Endothelial cell of umbilical vein (primary cell): ENCODE data around the gene SYT7. TPM values are rescaled to one million over a fixed set of nuclear protein-coding genes. Genes with fewer than 3 reads are reported as not detected.

Experiments used
- BruUV-seq: library from RNA; stranded (reverse); fragments of 400-500 nt; replicated peaks from 2 replicates; lab custom pipeline; 2021; lab: Mats Ljungman, UMichigan
- CTCF ChIA-PET: fragments of 300-600, 350-600 bp; sonication (Branson Sonifier 250); formaldehyde crosslinking; loops from one replicate; lab custom pipeline; 2021; ENCODE audit warnings: antibody characterized with exemption, inconsistent platforms; lab: Charles Lee
- POLR2A ChIA-PET: fragments of 300-600, 350-600 bp; sonication (Branson Sonifier 250); formaldehyde crosslinking; loops from one replicate; lab custom pipeline; 2021; ENCODE audit warnings: antibody characterized with exemption, inconsistent platforms; lab: Charles Lee
- DNase-seq: peaks from one replicate; pipeline ENCODE4 v3.0.0-alpha.2; 2011; ENCODE audit warnings: low read depth, low spot score
- FAIRE-seq: peaks from 2 replicates; lab custom pipeline; 2011; peaks lifted over from hg19 to GRCh38; lab: Jason Lieb, UNC
- H2AFZ ChIP-seq: 2 replicates; pipeline ENCODE4 v1.6.0; 2012; ENCODE audit warnings: low read depth, low read length, control low read depth, inconsistent platforms
- H3K27ac ChIP-seq: 2 replicates; pipeline ENCODE4 v1.5.1; 2011; ENCODE audit warnings: low read depth, mild to moderate bottlenecking, control low read depth, low read length, moderate library complexity; ENCODE audit not compliant: insufficient read depth
- H3K27me3 ChIP-seq, 2 experiments: 2 replicates each; pipeline versions ENCODE4 v1.6.0 to v1.6.1; 2011; ENCODE audit warnings: low read length in 2 of 2, mixed read lengths in 1 of 2; ENCODE audit not compliant: control insufficient read depth in 2 of 2, insufficient read depth in 2 of 2
- H3K36me3 ChIP-seq, 2 experiments: 2 replicates in 1 of 2; 3 replicates in 1 of 2; pipeline ENCODE4 v1.5.1; 2011; ENCODE audit warnings: low read length in 2 of 2, mild to moderate bottlenecking in 1 of 2, moderate library complexity in 1 of 2; ENCODE audit not compliant: control insufficient read depth in 2 of 2, insufficient read depth in 2 of 2; ENCODE audit errors: extremely low read depth in 1 of 2
- H3K4me1 ChIP-seq: 3 replicates; pipeline ENCODE4 v1.5.1; 2011; ENCODE audit warnings: mild to moderate bottlenecking, low read length; ENCODE audit not compliant: control insufficient read depth, insufficient read depth; ENCODE audit errors: extremely low read depth
- H3K4me2 ChIP-seq: 2 replicates; pipeline ENCODE4 v1.6.1; 2011; ENCODE audit warnings: low read length, control low read depth, mixed read lengths; ENCODE audit not compliant: insufficient read depth
- H3K4me3 ChIP-seq, 3 experiments: fragments of 200-600 bp in 1 of 3; sonication (generic), shearing (Covaris generic) in 1 of 3; replicated peaks in 1 of 3; 2 replicates each; pipeline ENCODE4 v1.5.1; 2011 to 2016; ENCODE audit warnings: control low read depth in 3 of 3, low read length in 3 of 3, mild to moderate bottlenecking in 2 of 3, inconsistent platforms in 1 of 3, low read depth in 1 of 3, moderate library complexity in 1 of 3; ENCODE audit not compliant: insufficient read depth in 1 of 3
- H3K79me2 ChIP-seq: 2 replicates; pipeline ENCODE4 v1.6.0; 2012; ENCODE audit warnings: low read length, inconsistent platforms; ENCODE audit not compliant: control insufficient read depth, insufficient read depth
- H3K9ac ChIP-seq: replicated peaks from 2 replicates; pipeline ENCODE3; 2011; ENCODE audit warnings: low read length, control low read depth; ENCODE audit not compliant: insufficient read depth; ENCODE audit errors: extremely low read depth
- H3K9me1 ChIP-seq: replicated peaks from 3 replicates; pipeline ENCODE4 v1.6.0; 2011; ENCODE audit warnings: mild to moderate bottlenecking, low read length; ENCODE audit not compliant: control insufficient read depth, insufficient read depth; ENCODE audit errors: extremely low read depth
- H3K9me3 ChIP-seq: replicated peaks from 2 replicates; pipeline ENCODE4 v1.5.1; 2012; ENCODE audit warnings: low read length, inconsistent platforms; ENCODE audit not compliant: control insufficient read depth, insufficient read depth
- H4K20me1 ChIP-seq: replicated peaks from 2 replicates; pipeline ENCODE3; 2011; ENCODE audit warnings: mild to moderate bottlenecking, low read length; ENCODE audit not compliant: control insufficient read depth, insufficient read depth; ENCODE audit errors: extremely low read depth
- CTCF ChIP-seq, 2 donors: IDR thresholded peaks; 1 replicate in 1 of 2; 2 replicates in 1 of 2; pipeline ENCODE4 v1.5.1; 2011; ENCODE audit warnings: low read length in 2 of 2, mild to moderate bottlenecking in 2 of 2, moderate library complexity in 2 of 2, control low read depth in 1 of 2, inconsistent platforms in 1 of 2, low read depth in 1 of 2; ENCODE audit not compliant: insufficient read depth in 1 of 2; ENCODE audit errors: extremely low read depth in 1 of 2
- EZH2 ChIP-seq: IDR thresholded peaks from 2 replicates; pipeline ENCODE4 v1.6.1; 2012; ENCODE audit warnings: borderline replicate concordance, low read depth, mild to moderate bottlenecking, moderate library complexity, low read length, inconsistent platforms; ENCODE audit not compliant: severe bottlenecking
- FOS ChIP-seq: IDR thresholded peaks from 2 replicates; pipeline ENCODE4 v1.6.1; 2011; ENCODE audit warnings: mild to moderate bottlenecking, low read length, moderate library complexity, borderline replicate concordance; ENCODE audit not compliant: insufficient read depth
- GATA2 ChIP-seq: IDR thresholded peaks from 2 replicates; pipeline ENCODE4 v1.7.0; 2011; ENCODE audit warnings: low read depth, mild to moderate bottlenecking, moderate library complexity, mixed read lengths, low read length; ENCODE audit not compliant: insufficient read length, insufficient read depth
- JUN ChIP-seq: IDR thresholded peaks from 2 replicates; pipeline ENCODE4 v1.6.1; 2011; ENCODE audit warnings: borderline replicate concordance, low read depth; ENCODE audit not compliant: insufficient read length, insufficient read depth
- MAX ChIP-seq: IDR thresholded peaks from 2 replicates; pipeline ENCODE4 v1.6.1; 2011; ENCODE audit not compliant: insufficient read depth, insufficient read length
- MYC ChIP-seq: IDR thresholded peaks from one replicate; pipeline ENCODE4 v1.6.1; 2011; ENCODE audit warnings: mild to moderate bottlenecking, low read depth, low read length
- POLR2A ChIP-seq: IDR thresholded peaks from 2 replicates; pipeline ENCODE4 v1.6.1; 2012; ENCODE audit warnings: low read depth, mild to moderate bottlenecking, control low read depth, low read length
- POLR2AphosphoS5 ChIP-seq: IDR thresholded peaks from 2 replicates; pipeline ENCODE4 v1.6.1; 2012; ENCODE audit warnings: low read depth, mild to moderate bottlenecking, control low read depth, low read length, moderate library complexity; ENCODE audit not compliant: insufficient read depth
- dilution Hi-C: fragments of 300-500 bp; cut with MboI; formaldehyde crosslinking; loops from one replicate; pipeline ENCODE4 v1.15.0; 2019; ENCODE audit warnings: low sequenced_read_pairs; ENCODE audit not compliant: extremely low pct_ligation_motif_present
- intact Hi-C: fragments of 100-400 bp; cut with micrococcal nuclease; formaldehyde crosslinking; loops from one replicate; pipeline ENCODE4 v1.10.0; 2022
- polyA plus RNA-seq, 4 experiments: library from polyadenylated mRNA; depleted of rRNA in 3 of 4; stranded (reverse) in 3 of 4; unstranded in 1 of 4; fragments of >200 nt; gene quantifications; 2 replicates each; pipeline versions ENCODE4 v1.2.1 to v1.2.3, GENCODE V29; 2011 to 2012; ENCODE audit warnings: missing spikeins in 1 of 4
- total RNA-seq: library from RNA; stranded (reverse); gene quantifications from 2 replicates; pipeline ENCODE4 v1.2.3, GENCODE V29; 2021

The SYT7 gene
- total and polyA plus RNA-seq, 2 donors (not counting 3 experiments of a cell fraction or from before 2014, with no cell fraction given): 0.08 to 0.55 TPM

- CTCF ChIA-PET: interaction anchor here (1.3 kb wide), 1 partner anchor 140 kb away, joined by 4 read pairs; no protein-coding TSS in a partner anchor
- no peaks in the 10 kb centered on the region for H3K79me2 ChIP-seq
These were observed 41.2 kb upstream of the SYT7 start for GRCh38 chr11:61621917-61622585.

GRCh38 chr11:61619471-61620226 is 38.8 kb upstream of the SYT7 start:
- TF ChIP-seq JUN: no peak
- no peak for TF ChIP-seq POLR2AphosphoS5
- TF ChIP-seq POLR2A: no peak
- no peak for TF ChIP-seq MYC
- no peak for TF ChIP-seq MAX
- no peak for TF ChIP-seq EZH2
- TF ChIP-seq GATA2: no peak
- no peak for TF ChIP-seq FOS
- TF ChIP-seq CTCF (IDR thresholded peaks at IDR 0.05; ENCODE audit: extremely low read depth in 1 of 2, insufficient read depth in 1 of 2, low read depth in 1 of 2, low read length in 2 of 2): no peak
- Histone ChIP-seq H3K4me1 (peaks cover 4% of the 10 kb centered on the region), H3K9ac (no peak overlapping the region), H3K9me1 (no peaks in the 10 kb centered on the region), H2AFZ (no peak overlapping the region), H3K9me3 (no peaks in the 10 kb centered on the region), H3K4me3 (no peak overlapping the region), H3K4me2 (no peak overlapping the region), H4K20me1 (no peaks in the 10 kb centered on the region), H3K27me3 (peaks cover 0 to 3% of the 10 kb centered on the region in 2 experiments), H3K27ac (no peak overlapping the region), H3K36me3 (no peaks in the 10 kb centered on the region), H3K79me2 (no peaks in the 10 kb centered on the region)
- intact Hi-C loops: no loop called here
- dilution Hi-C loops: no loop called here
- FAIRE-seq (no peak), DNase-seq (no peak)
- BruUV-seq: no TSS peak
- CTCF ChIA-PET: interaction anchor here (1.3 to 2.1 kb wide), 4 partner anchors 8 to 142 kb away, joined by 3 to 6 read pairs (median 4); no protein-coding TSS in a partner anchor
- POLR2A ChIA-PET: no interaction called here

More at GRCh38 chr11:61621917-61622585, 41.2 kb upstream of the SYT7 start:
- no peaks in the 10 kb centered on the region for H3K36me3 ChIP-seq
- no peak for FAIRE-seq
- DNase-seq: no peak
- POLR2A ChIA-PET: no interaction called here
- no peak overlapping the region for H2AFZ ChIP-seq
- intact Hi-C loops: no loop called here
- H3K27me3 ChIP-seq: peaks cover 0 to 3% of the 10 kb centered on the region in 2 experiments
- no peak overlapping the region for H3K27ac ChIP-seq
- no peaks in the 10 kb centered on the region for H3K9me1 ChIP-seq
- H3K4me3 ChIP-seq: no peak overlapping the region
- H3K4me1 ChIP-seq: no peaks in the 10 kb centered on the region
- no peak overlapping the region for H3K4me2 ChIP-seq
- H3K9ac ChIP-seq: no peak overlapping the region
- no TSS peak for BruUV-seq
- H4K20me1 ChIP-seq: no peaks in the 10 kb centered on the region
- TF ChIP-seq FOS: no peak
- no peak for TF ChIP-seq GATA2
- TF ChIP-seq MYC: no peak
- TF ChIP-seq MAX: no peak
- TF ChIP-seq JUN: no peak
- H3K9me3 ChIP-seq: no peaks in the 10 kb centered on the region
- dilution Hi-C loops: no loop called here
